GDM1 (cell line): ENCODE data around the gene TUT4.
A peak's percentile ranks its signal among the peaks of the same experiment; 100 is the strongest.

Source experiments
- DNase-seq: peaks from one replicate; lab custom pipeline; 2025; lab: John Stamatoyannopoulos, UW

Gene TUT4

GRCh38 chr1:52574594-52574993 lies 21.7 kb upstream of the TUT4 start:
- no peak for DNase-seq

- DNase-seq, result no peak
Measured at GRCh38 chr1:52572387-52572786, 19.5 kb upstream of the TUT4 start.

- DNase-seq, result no peak
Measured at GRCh38 chr1:52571783-52572182, 18.9 kb upstream of the TUT4 start.

- peak; percentile 42 for DNase-seq
Measured at GRCh38 chr1:52569449-52570210, 16.7 kb upstream of the TUT4 start.

GRCh38 chr1:52567943-52568342 lies 15.1 kb upstream of the TUT4 start:
- DNase-seq, result no peak

- DNase-seq, result no peak
Measured at GRCh38 chr1:52562766-52563165, 9.9 kb upstream of the TUT4 start.

- DNase-seq, result no peak
Measured at GRCh38 chr1:52559875-52560274, 7.0 kb upstream of the TUT4 start.

- no peak for DNase-seq
Measured at GRCh38 chr1:52558941-52559340, 6.0 kb upstream of the TUT4 start.

- DNase-seq, result no peak
Measured at GRCh38 chr1:52556641-52557360, 3.9 kb upstream of the TUT4 start.

GRCh38 chr1:52554756-52555155 lies 1.9 kb upstream of the TUT4 start:
- DNase-seq, result no peak

- DNase-seq, result no peak
Measured at GRCh38 chr1:52554267-52554640, 1.4 kb upstream of the TUT4 start.

- DNase-seq, result peak; percentile 91
Measured at GRCh38 chr1:52553362-52554266, 722 bp upstream of the TUT4 start.

GRCh38 chr1:52552236-52552504 lies 722 bp downstream of the TUT4 start:
- no peak for DNase-seq

GRCh38 chr1:52551507-52552235 lies 1.2 kb downstream of the TUT4 start:
- DNase-seq, result no peak

- no peak for DNase-seq
Measured at GRCh38 chr1:52550447-52550846, 2.4 kb downstream of the TUT4 start.

GRCh38 chr1:52549267-52549666 lies 3.6 kb downstream of the TUT4 start:
- no peak for DNase-seq

- DNase-seq, result no peak
Measured at GRCh38 chr1:52546852-52547251, 6.0 kb downstream of the TUT4 start.

GRCh38 chr1:52544665-52545525 lies 8.0 kb downstream of the TUT4 start:
- no peak for DNase-seq

GRCh38 chr1:52542085-52542688 lies 10.7 kb downstream of the TUT4 start:
- DNase-seq, result no peak

GRCh38 chr1:52534928-52535764 lies 17.7 kb downstream of the TUT4 start:
- DNase-seq, result no peak
